HG03521 (cell line): Measurements from ENCODE around the gene AHI1.
"Not testable (repeated sequence)": the region's sequence is repeated elsewhere in the genome, so short reads cannot be mapped to it uniquely, and the experiment has no call there.

Experiments used
- ATAC-seq: cut with Tn5 transposase; IDR thresholded peaks from one replicate; pipeline ENCODE4 v1.9.1; 2021; ENCODE audit warnings: mild to moderate bottlenecking, moderate library complexity; ENCODE audit not compliant: unreplicated experiment

AHI1 gene

DNA sequence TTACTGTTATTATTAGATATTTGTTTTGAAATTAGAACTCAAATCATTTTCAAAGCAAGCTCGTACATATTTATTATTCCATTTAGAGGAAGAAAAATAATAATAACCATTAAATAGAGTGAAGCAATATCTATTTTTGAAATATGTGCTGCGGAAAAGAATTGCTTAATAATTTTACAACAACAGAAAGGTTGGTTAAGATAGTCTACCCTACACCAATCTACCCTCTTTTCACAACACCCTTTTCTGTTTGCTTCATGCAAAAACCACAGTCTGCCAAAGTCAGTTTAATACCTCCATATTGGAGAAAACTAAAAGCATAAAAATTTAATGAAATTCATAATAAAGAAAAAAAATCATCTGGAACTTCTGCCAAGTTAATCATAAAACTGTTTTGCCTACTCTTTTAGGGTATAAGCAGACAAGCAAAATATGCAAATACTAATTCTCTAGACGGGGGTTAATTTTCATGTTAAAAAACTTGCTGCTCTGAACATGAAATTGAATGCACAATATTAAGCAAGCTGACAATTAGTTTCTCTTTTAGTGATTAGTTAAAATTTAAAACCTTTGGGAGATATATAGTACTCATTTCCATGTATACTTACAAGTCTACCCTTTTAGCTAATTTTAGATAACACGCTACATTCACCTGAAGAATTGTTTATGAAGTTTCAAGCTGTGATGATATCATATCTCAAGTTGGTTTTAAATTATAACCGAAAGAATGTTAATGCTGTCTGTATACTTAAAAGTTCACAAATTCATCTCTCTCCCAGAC, 100.2 kb downstream of the AHI1 start:
- no peak for ATAC-seq

DNA sequence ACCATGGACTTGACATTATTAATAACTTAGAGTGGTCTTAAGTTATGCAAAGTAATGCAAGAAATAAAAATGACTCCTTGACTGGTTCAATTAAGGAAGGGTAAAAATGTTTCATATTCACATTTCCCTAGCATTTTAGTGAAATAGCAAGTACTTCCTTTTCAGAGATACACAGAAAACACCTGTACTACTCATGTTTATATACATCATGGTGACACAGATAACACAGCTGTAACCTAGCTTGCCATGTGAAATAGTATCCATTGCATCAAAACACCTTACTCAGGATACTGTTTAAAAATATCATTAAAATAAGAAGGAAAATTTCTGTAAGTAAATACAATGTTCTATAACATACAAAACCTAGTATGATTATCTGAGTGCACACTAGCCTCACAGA, 102.4 kb downstream of the AHI1 start:
- no peak for ATAC-seq

DNA sequence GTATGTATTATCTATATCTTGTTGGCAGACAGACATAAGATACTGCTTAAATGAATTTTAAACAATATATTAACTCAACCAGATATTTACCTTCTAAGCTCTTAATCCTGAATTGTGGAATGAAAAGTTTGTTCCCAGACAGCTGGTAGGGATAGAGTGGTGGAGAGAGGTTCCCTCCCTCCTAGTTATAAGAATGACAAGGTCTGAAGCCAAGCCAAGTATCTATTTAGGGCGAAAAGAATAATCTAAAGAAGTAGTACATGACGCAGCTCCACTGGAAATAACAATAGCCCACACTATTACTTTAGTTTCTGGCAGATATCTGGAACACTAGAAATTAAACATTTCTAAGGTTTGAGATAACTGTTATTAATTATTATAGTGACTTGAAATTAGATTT, 104.3 kb downstream of the AHI1 start:
- ATAC-seq: no peak

DNA sequence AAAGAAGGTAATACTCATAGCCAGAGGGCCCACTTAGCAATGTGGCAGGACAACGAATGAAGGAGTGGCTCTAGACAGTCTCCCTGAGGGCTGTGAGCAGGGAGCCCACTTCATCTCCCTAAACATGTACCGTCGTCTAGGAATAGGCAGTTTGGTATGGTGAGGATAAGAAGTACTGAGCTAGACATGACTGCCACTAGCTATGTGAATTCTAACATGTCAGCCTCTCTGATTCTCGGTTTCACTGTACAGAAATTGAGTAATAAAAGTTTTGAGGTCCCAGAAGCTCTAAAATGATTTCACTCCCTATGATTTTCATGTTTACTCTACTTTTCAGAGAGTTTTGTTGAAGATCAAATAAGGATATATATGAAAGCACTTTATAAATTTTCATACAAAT, 107.1 kb downstream of the AHI1 start:
- no peak for ATAC-seq

DNA sequence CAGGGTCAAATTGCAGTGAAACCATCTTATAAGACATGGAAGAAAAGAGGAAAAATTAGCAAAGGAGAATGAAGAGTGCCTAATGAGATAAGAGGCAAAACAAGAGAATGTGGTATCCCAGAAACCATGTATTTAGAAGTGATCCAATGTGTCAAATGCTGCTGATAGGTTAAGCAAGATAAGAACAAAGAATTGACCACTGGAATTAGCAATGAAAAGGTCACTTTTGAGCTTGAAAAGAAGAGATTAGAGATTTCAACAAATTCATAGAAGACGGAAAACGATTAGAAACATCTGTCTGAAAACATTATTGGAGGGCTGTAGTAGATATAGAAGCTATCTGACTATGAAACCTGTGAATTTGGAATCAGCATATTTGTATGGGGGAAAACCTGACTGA, 112.2 kb downstream of the AHI1 start:
- no peak for ATAC-seq

DNA sequence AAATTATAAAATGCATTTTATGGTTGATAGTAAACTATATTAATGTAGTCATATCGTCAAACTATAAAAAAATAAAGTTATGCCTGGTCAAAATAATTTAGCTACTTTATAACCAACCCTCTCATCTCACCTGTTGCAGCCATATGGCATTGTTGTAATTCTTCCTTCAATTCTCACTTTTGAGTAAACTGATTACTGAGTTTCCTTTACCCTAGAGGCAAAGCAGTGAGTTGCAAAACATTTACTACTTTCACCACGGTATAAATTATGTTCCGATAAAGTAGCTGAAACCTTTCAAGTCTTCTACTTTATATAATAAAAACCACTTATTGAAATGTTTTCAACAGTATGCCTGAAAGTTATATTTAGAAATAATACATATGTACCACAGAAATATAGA, 113.8 kb downstream of the AHI1 start:
- no peak for ATAC-seq

DNA sequence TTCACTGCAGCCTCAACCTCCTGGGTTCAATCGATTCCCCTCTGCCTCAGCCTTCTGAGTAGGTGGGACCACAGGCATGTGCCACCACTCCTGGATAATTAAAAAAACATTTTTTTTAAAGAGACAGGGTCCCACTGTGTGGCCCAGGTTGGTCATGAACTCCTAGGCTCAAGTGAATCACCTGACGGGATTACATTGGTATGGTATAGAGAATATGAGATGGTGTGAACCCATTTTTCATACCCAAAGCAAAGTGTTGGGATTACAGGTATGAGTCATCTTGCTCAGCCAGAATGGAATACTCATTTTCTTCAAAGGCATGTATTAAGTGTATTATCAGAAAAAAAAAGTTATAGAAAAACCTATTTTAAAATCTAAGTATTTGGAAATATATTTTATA, 114.2 kb downstream of the AHI1 start:
- no peak for ATAC-seq

DNA sequence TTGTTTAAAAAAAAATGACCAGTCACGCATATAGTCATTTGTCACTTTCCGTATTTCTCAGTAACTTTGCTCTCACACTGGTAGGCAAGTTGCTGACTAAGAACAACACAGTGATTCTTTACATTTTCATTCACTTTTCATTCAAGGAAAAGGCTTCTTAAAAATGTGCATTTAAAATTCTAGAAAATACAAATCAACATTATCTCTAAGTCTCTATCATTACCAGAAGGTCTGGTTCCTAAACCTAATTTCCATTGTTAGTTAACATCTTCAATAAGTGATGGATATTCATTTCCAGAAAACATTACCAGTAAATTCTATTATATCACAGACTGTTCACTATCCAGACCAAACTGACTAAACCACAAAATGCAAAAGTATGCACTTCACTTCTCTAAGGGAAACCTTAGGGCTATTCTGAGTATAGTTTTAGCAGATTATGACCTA, 115.3 kb downstream of the AHI1 start:
- peak; percentile 76 for ATAC-seq

DNA sequence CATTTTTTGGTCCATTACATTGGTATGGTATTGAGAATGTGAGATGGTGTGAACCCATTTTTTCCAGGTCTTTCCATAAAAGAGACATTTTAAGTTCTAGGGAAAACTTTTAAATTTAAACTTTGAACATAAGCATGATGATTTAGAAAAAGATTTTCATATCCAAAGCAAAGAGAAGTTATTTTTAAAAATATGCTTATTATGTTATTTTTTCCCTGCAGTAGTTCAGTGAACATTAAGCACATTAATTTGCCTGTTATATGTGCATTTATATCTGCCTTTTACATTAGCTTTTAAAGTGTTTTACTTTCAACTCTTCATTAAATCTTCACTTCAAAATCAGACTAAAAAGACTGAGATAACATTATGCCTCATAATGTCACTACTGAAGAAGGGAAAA, 116.7 kb downstream of the AHI1 start:
- no peak for ATAC-seq

DNA sequence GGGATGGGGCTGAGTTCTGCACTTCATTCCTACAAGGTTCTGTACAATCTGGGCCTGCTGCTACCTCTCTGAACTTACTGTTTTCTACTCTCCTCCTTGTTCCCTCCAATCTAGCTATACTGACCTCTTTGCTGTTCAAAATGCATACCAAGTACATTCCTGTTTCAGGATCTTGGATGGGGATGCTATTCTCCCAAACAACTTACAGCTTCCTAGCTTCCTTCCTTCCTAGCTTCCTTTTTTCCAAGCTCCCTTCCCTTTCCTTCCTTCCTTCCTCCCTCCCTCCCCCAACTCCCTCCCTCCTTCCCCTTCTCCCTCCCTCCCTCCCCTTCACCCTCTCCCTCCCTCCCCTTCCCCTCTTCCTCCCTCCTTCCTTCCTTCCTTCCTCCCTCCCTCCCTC, 117.9 kb downstream of the AHI1 start:
- no peak for ATAC-seq

DNA sequence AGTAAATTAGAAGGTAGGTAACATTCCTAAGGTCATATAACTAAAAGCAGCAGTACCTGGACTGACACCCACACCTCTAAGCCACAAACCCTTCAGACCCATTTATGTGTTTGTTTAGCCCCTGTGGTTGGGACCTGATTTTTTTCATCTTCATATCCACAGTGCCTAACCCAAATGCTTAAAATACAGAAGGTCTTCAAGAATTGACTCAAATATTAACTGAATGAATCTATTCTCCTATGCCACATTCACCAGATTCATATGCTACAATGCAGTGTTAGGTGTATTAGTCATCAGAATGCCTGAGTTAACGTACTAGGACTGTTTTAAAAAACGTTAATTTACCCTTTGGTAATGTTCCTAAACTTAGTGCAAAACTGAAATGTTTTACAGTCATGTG, 124.8 kb downstream of the AHI1 start:
- no peak for ATAC-seq

DNA sequence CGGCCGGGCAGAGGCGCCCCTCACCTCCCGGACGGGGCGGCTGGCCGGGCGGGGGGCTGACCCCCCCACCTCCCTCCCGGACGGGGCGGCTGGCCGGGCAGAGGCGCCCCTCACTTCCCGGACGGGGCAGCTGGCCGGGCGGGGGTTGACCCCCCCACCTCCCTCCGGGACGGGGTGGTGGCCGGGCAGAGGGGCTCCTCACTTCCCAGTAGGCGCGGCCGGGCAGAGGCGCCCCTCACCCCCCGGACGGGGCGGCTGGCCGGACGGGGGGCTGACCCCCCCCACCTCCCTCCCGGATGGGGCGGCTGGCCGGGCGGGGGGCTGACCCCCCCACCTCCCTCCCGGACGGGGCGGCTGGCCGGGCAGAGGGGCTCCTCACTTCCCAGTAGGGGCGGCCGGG, 133.9 kb downstream of the AHI1 start:
- ATAC-seq: not testable (repeated sequence)

DNA sequence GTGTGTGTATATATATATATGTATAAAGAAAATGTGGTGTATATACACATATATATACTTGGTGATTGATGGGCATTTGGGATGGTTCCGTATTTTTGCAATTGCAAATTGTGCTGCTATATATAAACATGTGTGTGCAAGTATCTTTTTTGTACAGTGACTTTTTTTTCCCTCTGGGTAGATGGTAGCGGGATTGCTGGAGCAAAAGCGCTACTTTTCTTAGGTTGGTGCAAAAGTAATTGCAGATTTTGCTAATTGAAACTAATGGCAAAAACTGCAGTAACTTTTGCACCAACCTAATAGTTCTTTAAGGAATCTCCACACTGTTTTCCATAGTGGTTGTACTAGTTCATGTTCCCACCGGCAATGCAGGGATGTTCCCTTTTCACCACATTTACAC, 135.4 kb downstream of the AHI1 start:
- ATAC-seq: no peak

DNA sequence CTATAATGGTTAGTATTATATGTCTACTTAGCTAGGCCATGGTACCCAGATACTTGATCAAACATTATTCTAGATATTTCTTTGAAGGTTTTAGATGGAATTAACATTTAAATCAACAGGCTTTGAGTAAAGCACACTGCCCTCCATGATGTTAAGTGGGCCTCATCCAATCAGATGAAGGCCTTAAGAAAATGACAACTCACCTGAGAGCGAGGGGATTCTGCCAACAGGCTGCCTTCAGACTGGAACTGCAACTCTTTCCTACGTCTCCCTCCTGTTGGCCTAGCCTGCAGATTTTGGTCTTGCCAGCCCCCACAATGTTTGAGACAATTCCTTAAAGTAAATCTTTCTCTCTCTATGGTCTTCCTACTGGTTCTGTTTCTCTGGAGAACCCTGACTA, 137.3 kb downstream of the AHI1 start:
- ATAC-seq: no peak

DNA sequence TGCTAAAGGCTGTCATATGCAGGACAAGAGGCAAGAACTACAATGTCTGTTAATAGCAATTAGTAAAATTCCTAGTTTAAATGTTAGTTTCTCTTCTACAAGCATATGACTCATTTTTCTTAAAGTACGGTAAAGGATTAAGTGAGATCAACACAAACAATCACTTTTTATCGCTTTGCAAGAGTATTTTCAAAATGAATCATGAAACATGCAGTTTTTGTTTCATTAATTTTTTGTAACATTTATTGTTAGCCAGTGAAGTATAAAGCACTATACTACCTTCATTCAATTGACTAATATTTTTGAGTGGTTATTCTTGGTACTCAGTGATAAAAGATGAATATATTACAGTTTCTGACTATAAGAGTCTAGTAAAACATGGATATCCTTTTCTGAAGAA, 138.6 kb downstream of the AHI1 start:
- no peak for ATAC-seq

DNA sequence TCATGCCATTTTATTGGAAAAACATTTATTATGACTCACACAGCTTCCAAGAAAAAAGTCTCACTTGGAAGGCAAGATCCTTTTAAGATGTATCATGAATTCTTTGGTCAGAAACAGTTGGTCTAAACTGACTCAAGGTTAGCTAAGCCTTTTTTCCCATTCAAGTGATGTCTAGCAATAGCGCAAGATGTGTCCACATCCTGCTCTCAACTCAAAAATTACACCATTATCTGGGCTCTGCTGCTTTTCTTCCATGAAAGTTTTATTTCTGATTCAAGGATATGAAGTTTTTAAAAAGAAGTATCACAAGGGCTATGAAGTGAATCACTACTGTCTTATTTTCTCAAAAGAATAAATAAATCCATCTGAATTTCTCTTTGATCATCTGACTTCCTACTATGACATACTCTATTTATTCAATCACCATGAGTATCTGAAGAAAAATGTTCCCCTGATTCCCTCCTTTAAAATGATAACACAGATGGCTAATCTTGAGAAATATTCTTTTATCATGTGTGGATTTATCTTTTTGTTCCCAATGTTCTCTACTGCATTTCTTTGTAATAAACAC, 139.2 kb downstream of the AHI1 start:
- no peak for ATAC-seq

DNA sequence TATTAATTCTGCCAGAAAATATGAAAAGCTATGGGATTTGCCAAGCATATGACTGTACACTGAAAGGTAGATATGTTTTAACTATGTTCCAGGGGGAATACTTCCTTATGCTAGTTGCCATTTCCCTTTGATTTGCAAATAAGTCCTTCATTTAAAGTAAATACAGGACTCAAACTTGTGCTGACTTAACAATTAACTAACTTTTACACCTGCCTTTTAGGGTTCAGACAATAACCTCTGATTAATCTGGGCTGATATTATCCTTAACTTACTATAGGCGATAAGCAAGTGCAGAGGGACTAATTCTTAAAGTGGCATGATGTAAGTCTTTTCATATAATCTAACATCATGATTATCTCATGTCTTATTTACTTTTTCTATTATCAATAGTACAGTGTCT, 143.1 kb downstream of the AHI1 start:
- ATAC-seq: no peak

DNA sequence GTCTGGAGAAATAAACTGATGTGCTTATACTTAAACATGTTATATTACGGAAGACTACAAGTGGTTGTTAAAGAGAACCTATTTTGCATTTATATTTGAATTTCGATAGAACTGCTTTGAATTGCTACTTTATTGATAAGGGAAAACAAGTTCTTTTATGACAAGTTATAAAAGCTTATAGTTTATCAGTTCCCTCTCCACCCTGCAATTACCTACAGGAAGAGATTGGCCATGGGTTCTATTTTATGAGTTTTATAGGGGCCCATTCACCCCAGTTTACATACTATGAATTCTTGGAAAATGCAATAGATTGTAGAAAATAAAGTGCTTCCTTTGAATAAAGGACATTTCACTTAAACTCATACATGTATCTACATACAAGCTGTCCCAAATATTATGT, 144.4 kb downstream of the AHI1 start:
- no peak for ATAC-seq

DNA sequence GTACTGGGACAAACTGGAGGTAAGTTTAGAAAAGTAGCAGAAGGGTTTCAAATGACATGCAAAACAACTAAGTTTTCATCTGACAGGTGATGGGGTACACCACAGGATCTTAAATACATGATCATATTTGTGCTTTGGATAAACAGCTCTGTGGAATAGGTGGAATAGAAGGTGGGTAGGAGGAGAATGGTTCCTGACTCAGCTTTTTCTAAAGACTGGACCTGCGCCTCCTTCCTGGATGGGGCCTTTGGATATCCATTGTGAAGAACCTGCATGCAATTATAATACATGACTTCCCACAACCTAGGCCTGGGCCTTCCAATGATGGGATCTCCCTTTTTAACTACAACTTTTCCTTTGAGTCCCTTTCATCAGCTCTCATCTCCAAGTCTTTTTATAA, 145.9 kb downstream of the AHI1 start:
- ATAC-seq: no peak

DNA sequence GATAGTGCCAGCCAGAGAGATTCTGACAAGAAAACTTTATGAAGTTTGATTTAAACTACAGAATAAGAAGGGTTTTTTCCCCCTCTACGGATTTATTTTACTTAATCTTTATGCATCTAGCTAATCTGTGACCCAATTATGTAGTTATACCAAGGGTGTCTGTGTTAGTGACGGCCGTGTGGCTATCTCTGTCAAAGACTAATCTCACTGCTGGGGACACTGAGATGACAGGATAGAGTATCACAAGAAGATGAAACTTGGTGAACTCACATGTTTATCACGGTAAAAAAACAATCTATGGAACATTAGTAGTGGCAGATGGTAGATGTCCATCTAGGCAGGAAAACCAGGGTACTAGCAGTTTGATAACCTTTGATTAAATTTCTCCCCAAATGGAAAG, 149.7 kb downstream of the AHI1 start:
- ATAC-seq: no peak

DNA sequence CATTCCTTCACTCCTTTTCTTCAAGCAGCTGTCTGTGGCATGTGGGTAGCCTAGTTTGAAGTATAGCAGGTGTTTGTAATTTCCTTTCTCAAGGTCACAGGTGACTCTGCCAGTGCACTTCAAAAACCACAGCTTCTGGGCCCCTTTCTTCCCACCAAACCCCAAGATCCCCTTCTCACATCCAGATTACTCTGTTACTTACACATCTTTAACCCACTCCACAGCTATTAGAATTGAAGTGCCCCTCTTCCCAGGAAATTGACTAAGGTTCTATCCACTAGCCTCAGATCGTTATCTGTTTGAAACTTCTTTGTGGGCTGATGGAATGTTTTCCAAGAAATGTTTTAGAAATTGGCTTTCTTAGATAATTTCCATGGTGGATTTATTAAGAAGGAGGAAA, 150.8 kb downstream of the AHI1 start:
- ATAC-seq: no peak

DNA sequence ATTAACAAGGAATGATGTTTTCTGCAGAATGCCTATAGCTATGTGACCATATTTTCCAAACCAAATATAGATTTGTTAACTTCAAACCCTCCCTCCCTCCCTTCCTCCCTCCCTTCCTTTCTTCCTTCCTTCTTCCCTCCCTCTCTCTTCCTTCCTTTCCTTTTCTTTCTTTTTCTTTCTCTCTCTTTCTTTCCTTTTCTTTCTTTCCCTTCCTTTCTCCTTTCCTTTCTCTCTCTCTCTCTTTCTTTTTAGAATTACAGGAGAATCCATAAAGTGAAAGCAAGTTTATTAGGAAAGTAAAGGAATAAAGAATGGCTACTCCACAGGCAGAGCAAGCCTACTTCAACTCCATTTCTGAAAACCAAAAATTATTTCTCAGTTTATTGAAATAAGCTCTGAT, 153.0 kb downstream of the AHI1 start:
- ATAC-seq: no peak

DNA sequence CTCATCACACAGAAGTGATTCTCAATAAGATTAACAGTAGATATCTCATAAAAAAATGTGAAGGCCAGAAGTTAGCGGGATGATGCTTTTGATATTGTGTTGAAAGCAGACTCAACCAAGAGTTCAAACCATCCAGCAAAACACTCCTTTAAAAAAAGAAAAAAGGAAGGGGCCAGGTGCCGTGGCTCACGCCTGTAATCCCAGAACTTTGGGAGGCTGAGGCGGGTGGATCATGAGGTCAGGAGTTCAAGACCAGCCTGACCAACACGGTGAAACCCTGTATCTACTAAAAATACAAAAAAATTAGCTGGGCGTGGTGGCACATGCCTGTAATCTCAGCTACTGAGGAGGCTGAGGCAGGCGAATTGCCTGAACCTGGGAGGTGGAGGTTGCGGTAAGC, 157.6 kb downstream of the AHI1 start:
- not testable (repeated sequence) for ATAC-seq
